Caco-2 (cell line): Measurements from ENCODE around the gene IQSEC1. TPM values are rescaled to one million over a fixed set of nuclear protein-coding genes. Genes with fewer than 3 reads are reported as not detected.

Experiments used
- BruUV-seq: library from RNA; stranded (reverse); fragments of 400-500 nt; replicated peaks from 2 replicates; lab custom pipeline; 2021; lab: Mats Ljungman, UMichigan
- CTCF ChIA-PET: fragments of 300-600 bp; sonication (Branson Sonifier 250); formaldehyde crosslinking; loops from one replicate; lab custom pipeline; 2022; ENCODE audit warnings: antibody characterized with exemption; lab: Charles Lee
- POLR2A ChIA-PET: fragments of 300-600 bp; sonication (Branson Sonifier 250); formaldehyde crosslinking; loops from one replicate; lab custom pipeline; 2022; ENCODE audit warnings: antibody characterized with exemption; lab: Charles Lee
- DNase-seq, 2 experiments: peaks; one replicate each; pipeline versions ENCODE4 v3.0.0 to v3.0.0-alpha.2; 2020 to 2022
- H3K27me3 ChIP-seq: replicated peaks from 2 replicates; pipeline ENCODE4 v1.6.0; 2011; ENCODE audit warnings: low read length; ENCODE audit not compliant: control insufficient read depth, insufficient read depth
- H3K36me3 ChIP-seq: 2 replicates; pipeline ENCODE4 v1.5.1; 2011; ENCODE audit warnings: low read length; ENCODE audit not compliant: control insufficient read depth, insufficient read depth
- H3K4me1 ChIP-seq: fragments of 250-450 bp; sonication (Bioruptor Pico); 2 replicates; pipeline ENCODE4 v1.5.1; 2020; ENCODE audit warnings: mild to moderate bottlenecking
- H3K4me3 ChIP-seq: 2 replicates; pipeline ENCODE4 v1.5.1; 2011; ENCODE audit warnings: low read depth, mild to moderate bottlenecking, control low read depth, low read length
- H3K9me3 ChIP-seq: fragments of 250-450 bp; sonication (Bioruptor Pico); 2 replicates; pipeline ENCODE4 v1.5.1; 2020; ENCODE audit warnings: mild to moderate bottlenecking, moderate library complexity
- H3K27ac Mint-ChIP-seq: one replicate; pipeline ENCODE4 v1.8.0; 2022; ENCODE audit warnings: mixed read lengths; ENCODE audit not compliant: unreplicated experiment
- H3K27me3 Mint-ChIP-seq: one replicate; pipeline ENCODE4 v1.8.0; 2022; ENCODE audit warnings: mixed read lengths; ENCODE audit not compliant: insufficient read depth, unreplicated experiment
- H3K36me3 Mint-ChIP-seq: one replicate; pipeline ENCODE4 v1.8.0; 2022; ENCODE audit warnings: mild to moderate bottlenecking, mixed read lengths; ENCODE audit not compliant: insufficient read depth, unreplicated experiment
- H3K4me1 Mint-ChIP-seq: one replicate; pipeline ENCODE4 v1.8.0; 2022; ENCODE audit warnings: low read depth, mixed read lengths; ENCODE audit not compliant: unreplicated experiment
- H3K4me3 Mint-ChIP-seq: one replicate; pipeline ENCODE4 v1.8.0; 2022; ENCODE audit warnings: mild to moderate bottlenecking, moderate library complexity, mixed read lengths; ENCODE audit not compliant: unreplicated experiment
- H3K9me3 Mint-ChIP-seq: one replicate; pipeline ENCODE4 v1.8.0; 2022; ENCODE audit warnings: mixed read lengths; ENCODE audit not compliant: unreplicated experiment
- CTCF ChIP-seq, 2 experiments: fragments of 200-600 bp in 1 of 2; IDR thresholded peaks; 1 replicate in 1 of 2; 2 replicates in 1 of 2; pipeline versions ENCODE4 v1.5.1 to v1.8.0; 2011 to 2022; ENCODE audit warnings: antibody characterized with exemption in 1 of 2, control low read depth in 1 of 2, inconsistent platforms in 1 of 2, low read depth in 1 of 2, low read length in 1 of 2, mild to moderate bottlenecking in 1 of 2, moderate library complexity in 1 of 2; ENCODE audit not compliant: insufficient read depth in 1 of 2, severe bottlenecking in 1 of 2, unreplicated experiment in 1 of 2
- intact Hi-C: fragments of 100-400 bp; cut with micrococcal nuclease; formaldehyde crosslinking; loops from one replicate; pipeline ENCODE4 v1.10.0; 2022; ENCODE audit not compliant: unreplicated experiment
- total RNA-seq: library from RNA; stranded (reverse); gene quantifications from 2 replicates; pipeline ENCODE4 v1.2.3, GENCODE V29; 2022

Gene IQSEC1
- total RNA-seq, 1 experiment from 2014 or later: 40.0 TPM

GRCh38 chr3:12961697-12962036, 111.6 kb downstream of the IQSEC1 start:
- no peak overlapping the region for H3K27ac Mint-ChIP-seq
- BruUV-seq: no TSS peak
- H3K4me1 ChIP-seq: peaks cover 37% of the 10 kb centered on the region

GRCh38 chr3:12961007-12961696, 112.1 kb downstream of the IQSEC1 start:
- CTCF ChIA-PET: no interaction called here
- no peak for DNase-seq
- no TSS peak for BruUV-seq

More at GRCh38 chr3:12961697-12962036, 111.6 kb downstream of the IQSEC1 start:
- no peaks in the 10 kb centered on the region for H3K27me3 Mint-ChIP-seq
- no peaks in the 10 kb centered on the region for H3K9me3 ChIP-seq
- H3K9me3 Mint-ChIP-seq: no peaks in the 10 kb centered on the region
- TF ChIP-seq CTCF (IDR thresholded peaks at IDR 0.05; ENCODE audit: insufficient read depth in 1 of 2, low read depth in 1 of 2, low read length in 1 of 2, severe bottlenecking in 1 of 2, unreplicated experiment in 1 of 2): no peak
- ChIA-PET CTCF (no interaction called here), POLR2A (no interaction called here)
- no peak overlapping the region for H3K4me3 ChIP-seq
- H3K36me3 Mint-ChIP-seq: peaks cover 12% of the 10 kb centered on the region
- no peak for DNase-seq
- no peaks in the 10 kb centered on the region for H3K36me3 ChIP-seq
- H3K4me1 Mint-ChIP-seq: peaks cover 30% of the 10 kb centered on the region
- intact Hi-C loops: no loop called here
- H3K4me3 Mint-ChIP-seq: no peak overlapping the region
- H3K27me3 ChIP-seq: no peaks in the 10 kb centered on the region

GRCh38 chr3:12960497-12960896, 112.7 kb downstream of the IQSEC1 start:
- no peak for TF ChIP-seq CTCF (IDR thresholded peaks at IDR 0.05; ENCODE audit: insufficient read depth in 1 of 2, low read depth in 1 of 2, low read length in 1 of 2, severe bottlenecking in 1 of 2, unreplicated experiment in 1 of 2)
- no peak overlapping the region for H3K4me3 Mint-ChIP-seq
- ChIA-PET CTCF (interaction anchor here (0.7 kb wide), 1 partner anchor 24 kb away, joined by 4 read pairs; no protein-coding TSS in a partner anchor), POLR2A (no interaction called here)
- Histone ChIP-seq H3K9me3 (no peaks in the 10 kb centered on the region), H3K36me3 (no peaks in the 10 kb centered on the region), H3K27me3 (no peaks in the 10 kb centered on the region), H3K4me1 (peaks cover 26% of the 10 kb centered on the region), H3K4me3 (no peak overlapping the region)
- BruUV-seq: no TSS peak
- H3K4me1 Mint-ChIP-seq: peaks cover 18% of the 10 kb centered on the region
- no peak for DNase-seq
- H3K9me3 Mint-ChIP-seq: no peaks in the 10 kb centered on the region
- H3K36me3 Mint-ChIP-seq: peaks cover 12% of the 10 kb centered on the region
- intact Hi-C loops: no loop called here
- no peak overlapping the region for H3K27ac Mint-ChIP-seq
- no peaks in the 10 kb centered on the region for H3K27me3 Mint-ChIP-seq

More at GRCh38 chr3:12961007-12961696, 112.1 kb downstream of the IQSEC1 start:
- Mint-ChIP-seq H3K9me3 (no peaks in the 10 kb centered on the region), H3K4me3 (no peak overlapping the region), H3K4me1 (peaks cover 25% of the 10 kb centered on the region), H3K36me3 (peaks cover 12% of the 10 kb centered on the region), H3K27me3 (no peaks in the 10 kb centered on the region), H3K27ac (no peak overlapping the region)
- H3K9me3 ChIP-seq: no peaks in the 10 kb centered on the region
- intact Hi-C loops: no loop called here
- H3K4me1 ChIP-seq: peaks cover 33% of the 10 kb centered on the region
- no peaks in the 10 kb centered on the region for H3K36me3 ChIP-seq
- no peak for TF ChIP-seq CTCF (IDR thresholded peaks at IDR 0.05; ENCODE audit: insufficient read depth in 1 of 2, low read depth in 1 of 2, low read length in 1 of 2, severe bottlenecking in 1 of 2, unreplicated experiment in 1 of 2)
- no peak overlapping the region for H3K4me3 ChIP-seq
- POLR2A ChIA-PET: no interaction called here
- no peaks in the 10 kb centered on the region for H3K27me3 ChIP-seq
